Adrenal gland (tissue), 5 donors: ENCODE data around the gene DYNLT3.

Experiments
- CTCF ChIP-seq, 6 experiments: fragments of 450-650 bp in 4 of 6; fragments of 200-600 bp in 2 of 6; sonication (generic) in 1 of 6; IDR thresholded peaks; 1 replicate in 5 of 6; 2 replicates in 1 of 6; pipeline versions ENCODE4 v1.5.1 to v1.8.0; 2016 to 2021; ENCODE audit warnings: antibody characterized with exemption in 6 of 6, mild to moderate bottlenecking in 2 of 6, moderate library complexity in 1 of 6
- POLR2A ChIP-seq, 2 donors: fragments of 450-650 bp; IDR thresholded peaks; one replicate each; pipeline ENCODE4 v1.6.1; 2017; ENCODE audit warnings: antibody characterized with exemption in 2 of 2, mild to moderate bottlenecking in 2 of 2, moderate library complexity in 1 of 2
- donor health status: DM: no; HTN: no; CAD: no.

- TF ChIP-seq POLR2A (IDR thresholded peaks at IDR 0.05) (no peak), CTCF (IDR thresholded peaks at IDR 0.05) (no peak)
Observed at GRCh38 chrX:37887347-37887746, 40.0 kb upstream of the DYNLT3 start.
